ENCODE results near the gene PPP6R2.

PPP6R2 gene

DNA sequence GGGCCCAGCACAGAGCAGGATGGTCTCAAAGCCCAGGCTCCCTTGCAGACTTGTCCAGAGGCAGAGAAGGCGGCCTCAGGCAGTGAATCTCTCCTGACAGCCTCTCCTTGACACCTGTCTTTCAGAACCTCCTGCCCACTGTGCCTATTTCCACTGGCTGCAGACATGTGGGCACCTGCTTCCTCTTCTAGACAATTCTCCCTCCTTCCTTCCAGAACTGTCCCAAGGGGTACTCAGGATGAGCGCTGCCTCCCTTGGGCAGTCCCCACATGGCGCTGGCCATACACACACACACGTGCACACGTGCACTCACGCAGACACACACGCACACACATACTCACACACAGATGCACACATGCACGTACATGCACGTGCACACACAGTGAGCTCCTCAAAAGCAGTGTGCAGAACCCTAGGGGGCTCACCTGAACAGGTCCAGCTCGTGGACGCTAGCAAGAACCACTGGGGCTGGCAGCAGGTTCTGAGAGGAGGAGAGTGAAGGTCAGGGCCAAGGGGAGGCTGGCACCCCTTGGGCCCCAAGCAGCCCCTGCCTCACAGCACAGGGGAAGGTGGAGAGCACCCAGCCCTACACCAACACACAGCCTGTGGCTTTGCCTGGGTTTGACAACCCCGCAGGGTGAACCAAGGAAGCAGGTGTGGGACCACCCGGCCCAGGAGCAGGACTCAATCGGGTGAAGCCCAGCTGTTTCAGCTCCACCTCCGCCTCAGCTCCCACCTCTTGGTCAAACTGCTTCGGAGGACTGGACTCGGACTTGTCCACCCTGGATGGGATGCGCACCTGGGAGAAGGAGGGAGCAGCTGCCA lies 27.6 kb upstream of the PPP6R2 start:
- no peak overlapping the region for H3K27ac ChIP-seq
- no peak for TF ChIP-seq ZFX (IDR thresholded peaks at IDR 0.05)

DNA sequence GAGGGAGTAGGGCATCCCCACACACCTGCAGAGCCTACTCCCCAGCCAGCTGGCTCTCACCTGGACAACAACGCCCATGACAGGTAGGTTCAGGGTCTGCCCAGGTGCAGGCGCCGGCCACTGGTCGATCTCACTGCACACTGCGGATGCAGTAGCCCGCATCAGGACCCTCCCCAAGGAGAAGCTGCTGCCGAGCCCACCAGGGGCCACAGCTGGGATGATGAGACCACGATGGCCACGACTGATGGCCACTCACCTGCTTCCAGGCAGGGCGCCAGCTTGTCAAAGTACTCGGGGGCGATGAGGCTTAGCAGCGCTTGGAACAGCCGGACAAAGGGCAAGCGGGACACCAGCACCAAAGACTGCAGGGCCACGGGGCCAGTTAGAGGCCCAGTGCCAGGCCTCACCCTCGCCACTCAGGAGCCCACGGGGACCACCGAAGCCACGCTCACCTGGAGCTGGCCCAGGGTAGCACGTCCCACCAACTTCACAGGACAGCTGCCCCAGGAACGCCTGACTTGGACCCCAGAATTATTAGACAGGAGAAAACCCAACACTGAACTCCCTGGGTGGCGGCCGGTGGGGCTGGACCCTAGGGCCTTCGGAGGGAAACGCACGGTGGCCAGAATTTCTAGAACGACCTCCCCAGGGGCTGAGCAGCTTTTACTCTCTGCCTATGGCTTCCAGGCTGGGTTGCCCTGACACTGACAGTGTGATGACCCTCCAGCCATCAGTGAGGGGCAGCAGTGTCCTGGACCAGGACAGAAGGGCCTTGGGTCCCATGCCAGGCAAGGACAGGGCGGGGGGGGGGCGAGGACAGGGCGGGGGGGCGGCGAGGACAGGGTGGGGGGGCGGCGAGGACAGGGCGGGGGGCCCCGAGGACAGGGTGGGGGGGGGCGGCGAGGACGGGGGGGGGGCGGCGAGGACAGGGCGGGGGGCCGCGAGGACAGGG lies 26.7 kb upstream of the PPP6R2 start:
- H3K27ac ChIP-seq = no peak overlapping the region
- TF ChIP-seq, protein P1, sequence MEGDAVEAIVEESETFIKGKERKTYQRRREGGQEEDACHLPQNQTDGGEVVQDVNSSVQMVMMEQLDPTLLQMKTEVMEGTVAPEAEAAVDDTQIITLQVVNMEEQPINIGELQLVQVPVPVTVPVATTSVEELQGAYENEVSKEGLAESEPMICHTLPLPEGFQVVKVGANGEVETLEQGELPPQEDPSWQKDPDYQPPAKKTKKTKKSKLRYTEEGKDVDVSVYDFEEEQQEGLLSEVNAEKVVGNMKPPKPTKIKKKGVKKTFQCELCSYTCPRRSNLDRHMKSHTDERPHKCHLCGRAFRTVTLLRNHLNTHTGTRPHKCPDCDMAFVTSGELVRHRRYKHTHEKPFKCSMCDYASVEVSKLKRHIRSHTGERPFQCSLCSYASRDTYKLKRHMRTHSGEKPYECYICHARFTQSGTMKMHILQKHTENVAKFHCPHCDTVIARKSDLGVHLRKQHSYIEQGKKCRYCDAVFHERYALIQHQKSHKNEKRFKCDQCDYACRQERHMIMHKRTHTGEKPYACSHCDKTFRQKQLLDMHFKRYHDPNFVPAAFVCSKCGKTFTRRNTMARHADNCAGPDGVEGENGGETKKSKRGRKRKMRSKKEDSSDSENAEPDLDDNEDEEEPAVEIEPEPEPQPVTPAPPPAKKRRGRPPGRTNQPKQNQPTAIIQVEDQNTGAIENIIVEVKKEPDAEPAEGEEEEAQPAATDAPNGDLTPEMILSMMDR (conservative IDR thresholded peaks at IDR 0.05) = no peak
- no peak for TF ChIP-seq ZFX (IDR thresholded peaks at IDR 0.05)

GRCh38 chr22:50317178-50317577 lies 25.9 kb upstream of the PPP6R2 start:
- TF ChIP-seq, protein P1 (conservative IDR thresholded peaks at IDR 0.05) = no peak
- no peak for TF ChIP-seq ZFX (IDR thresholded peaks at IDR 0.05)
- H3K27ac ChIP-seq = no peak overlapping the region

GRCh38 chr22:50317674-50318073 lies 25.5 kb upstream of the PPP6R2 start:
- no peak overlapping the region for H3K27ac ChIP-seq
- TF ChIP-seq, protein P1 (conservative IDR thresholded peaks at IDR 0.05) = no peak
- TF ChIP-seq ZFX (IDR thresholded peaks at IDR 0.05) = no peak

GRCh38 chr22:50318356-50318697 lies 24.8 kb upstream of the PPP6R2 start:
- TF ChIP-seq, protein P1 (conservative IDR thresholded peaks at IDR 0.05) = no peak
- no peak overlapping the region for H3K27ac ChIP-seq

GRCh38 chr22:50318698-50319411 lies 24.3 kb upstream of the PPP6R2 start:
- TF ChIP-seq ZFX (IDR thresholded peaks at IDR 0.05) = no peak
- TF ChIP-seq, protein P1 (conservative IDR thresholded peaks at IDR 0.05) = no peak

GRCh38 chr22:50319503-50319951 lies 23.6 kb upstream of the PPP6R2 start:
- H3K27ac ChIP-seq = no peak overlapping the region
- TF ChIP-seq, protein P1 (conservative IDR thresholded peaks at IDR 0.05) = no peak
- no peak for TF ChIP-seq ZFX (IDR thresholded peaks at IDR 0.05)

More at GRCh38 chr22:50318698-50319411, 24.3 kb upstream of the PPP6R2 start:
- H3K27ac ChIP-seq = no peak overlapping the region

Measured in C4-2B (cell line).